VCaP (cell line): ENCODE results near the gene CINP.

Source experiments
- H3K27ac ChIP-seq: fragments of 450-650 bp; 2 replicates; pipeline ENCODE4 v1.5.1; 2017
- CTCF ChIP-seq: fragments of 450-650 bp; conservative IDR thresholded peaks from 2 replicates; pipeline ENCODE4 v1.5.1; 2017; ENCODE audit warnings: mild to moderate bottlenecking, moderate library complexity

Gene CINP

GRCh38 chr14:102362545-102363181, at the start of gene CINP, which contains the start of gene TECPR2:
Gene CINP (minus strand): TSS chr14:102362890. CDS start chr14:102362851, 39 bp downstream.
Gene TECPR2 (plus strand): TSS chr14:102362941. CDS start chr14:102376722, 13,781 bp downstream.
- TF ChIP-seq CTCF = no peak
- H3K27ac ChIP-seq = peak within 1 kb of the TSS; percentile 87

- no peak for TF ChIP-seq CTCF
- H3K27ac ChIP-seq = no peak overlapping the region
Observed at GRCh38 chr14:102408724-102409123, 46.0 kb upstream of the CINP start.

- no peak overlapping the region for H3K27ac ChIP-seq
- TF ChIP-seq CTCF = no peak
Observed at GRCh38 chr14:102407258-102407657, 44.6 kb upstream of the CINP start.

GRCh38 chr14:102403028-102403427, 40.3 kb upstream of the CINP start:
- no peak overlapping the region for H3K27ac ChIP-seq
- TF ChIP-seq CTCF = no peak

GRCh38 chr14:102396521-102396920, 33.8 kb upstream of the CINP start:
- TF ChIP-seq CTCF = no peak
- H3K27ac ChIP-seq = no peak overlapping the region

GRCh38 chr14:102394717-102395375, 32.2 kb upstream of the CINP start:
- no peak overlapping the region for H3K27ac ChIP-seq
- no peak for TF ChIP-seq CTCF

GRCh38 chr14:102392506-102392905, 29.8 kb upstream of the CINP start:
- no peak overlapping the region for H3K27ac ChIP-seq
- TF ChIP-seq CTCF = no peak
